Measurements from ENCODE around the gene BBS1.

The BBS1 gene

GRCh38 chr11:66498506-66498905, 11.9 kb upstream of the BBS1 start:
- DNase-seq (ENCODE audit: low read depth) = no peak
- TF ChIP-seq CTCF (conservative IDR thresholded peaks at IDR 0.05; ENCODE audit: low read length) = no peak
- H3K4me3 ChIP-seq (ENCODE audit: low read length) = no peak overlapping the region

DNA sequence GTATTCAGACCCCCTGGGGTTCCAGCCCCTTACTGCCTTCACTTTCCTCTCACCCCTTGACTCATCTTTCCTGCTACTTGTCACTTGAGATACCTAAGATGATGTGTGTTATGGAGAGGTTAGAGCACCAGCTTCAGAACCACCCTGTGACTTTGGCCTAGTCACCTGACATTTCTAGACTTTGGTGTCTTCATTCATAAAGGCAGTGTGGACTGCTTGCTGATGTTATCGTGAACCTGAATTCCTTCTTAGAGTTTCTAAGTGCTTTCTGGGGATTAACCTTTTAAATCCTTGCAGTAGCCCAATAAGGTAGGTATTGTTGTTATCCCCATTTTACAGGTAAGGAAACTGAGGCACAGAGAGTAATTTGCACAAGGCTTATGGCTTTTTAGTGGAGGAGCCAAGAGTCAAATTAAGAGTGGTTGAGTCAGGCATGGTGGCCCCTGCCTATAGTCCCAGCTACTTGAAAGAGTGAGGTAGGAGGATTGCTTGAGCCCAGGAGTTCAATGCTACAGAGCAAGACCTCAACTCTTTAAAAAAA, 5.1 kb upstream of the BBS1 start:
- no peak for TF ChIP-seq CTCF (conservative IDR thresholded peaks at IDR 0.05; ENCODE audit: low read length)
- H3K4me3 ChIP-seq (ENCODE audit: low read length) = no peak overlapping the region

DNA sequence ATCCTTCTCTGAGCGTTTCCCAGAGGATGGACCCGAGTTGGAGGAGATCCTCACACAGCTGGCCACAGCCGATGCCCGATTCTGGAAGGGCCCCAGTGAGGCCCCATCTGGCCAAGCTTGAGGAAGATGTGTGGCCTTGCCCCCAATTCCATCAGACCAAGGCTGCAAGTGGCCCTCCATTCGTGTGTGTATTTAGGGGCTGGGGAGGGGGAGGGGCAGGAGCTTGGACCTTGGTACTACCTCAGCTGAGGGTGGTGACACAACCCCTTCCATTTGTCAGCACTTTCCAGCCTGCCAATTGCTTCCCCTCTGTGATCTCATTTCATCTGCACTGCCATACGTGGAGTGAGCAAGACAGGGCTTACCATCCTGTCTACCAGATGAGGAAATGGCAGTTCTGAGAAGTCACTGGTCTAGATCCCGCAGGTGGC, 1.3 kb upstream of the BBS1 start:
- TF ChIP-seq CTCF (conservative IDR thresholded peaks at IDR 0.05; ENCODE audit: low read length) = no peak
- no peak overlapping the region for H3K4me3 ChIP-seq (ENCODE audit: low read length)
- DNase-seq (ENCODE audit: low read depth) = no peak

More for the DNA sequence above, 5.1 kb upstream of the BBS1 start:
- DNase-seq (ENCODE audit: low read depth) = no peak

DNA sequence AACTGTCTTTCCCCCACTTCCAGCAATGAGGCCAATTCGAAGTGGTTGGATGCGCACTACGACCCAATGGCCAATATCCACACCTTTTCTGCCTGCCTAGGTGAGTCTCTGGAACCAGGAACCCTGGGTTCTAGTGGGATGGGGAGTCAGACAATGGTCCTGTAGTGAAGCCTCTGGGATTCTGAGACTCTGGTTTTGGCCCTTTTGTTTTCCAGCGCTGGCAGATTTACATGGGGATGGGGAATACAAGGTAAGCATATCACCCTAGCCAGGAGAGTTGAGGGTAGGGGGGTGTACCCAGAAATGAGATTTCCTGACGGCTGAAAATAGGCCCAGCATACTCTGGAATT, 530 bp downstream of the BBS1 start:
- TF ChIP-seq CTCF (conservative IDR thresholded peaks at IDR 0.05; ENCODE audit: low read length) = no peak
- no peak for DNase-seq (ENCODE audit: low read depth)
- H3K4me3 ChIP-seq (ENCODE audit: low read length) = peak overlapping the region; percentile 97

DNA sequence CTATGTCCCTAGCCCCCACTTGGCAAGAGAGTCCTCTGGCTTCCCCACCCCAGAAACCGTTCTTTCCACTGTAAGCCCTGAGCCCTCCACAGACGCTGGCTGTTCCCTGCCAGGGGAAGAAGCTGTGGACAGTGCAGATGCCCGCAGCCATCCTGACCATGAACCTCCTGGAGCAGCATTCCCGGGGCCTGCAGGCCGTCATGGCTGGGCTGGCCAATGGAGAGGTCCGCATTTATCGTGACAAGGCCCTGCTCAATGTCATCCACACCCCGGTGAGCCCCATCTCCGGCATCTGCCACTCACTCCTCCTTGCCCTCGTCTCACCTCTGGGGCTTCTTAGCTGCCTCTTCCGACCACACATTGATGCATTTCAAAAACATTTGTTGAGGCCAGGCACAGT, 13.2 kb downstream of the BBS1 start:
- H3K4me3 ChIP-seq (ENCODE audit: low read length) = no peak overlapping the region
- no peak for DNase-seq (ENCODE audit: low read depth)
- no peak for TF ChIP-seq CTCF (conservative IDR thresholded peaks at IDR 0.05; ENCODE audit: low read length)

DNA sequence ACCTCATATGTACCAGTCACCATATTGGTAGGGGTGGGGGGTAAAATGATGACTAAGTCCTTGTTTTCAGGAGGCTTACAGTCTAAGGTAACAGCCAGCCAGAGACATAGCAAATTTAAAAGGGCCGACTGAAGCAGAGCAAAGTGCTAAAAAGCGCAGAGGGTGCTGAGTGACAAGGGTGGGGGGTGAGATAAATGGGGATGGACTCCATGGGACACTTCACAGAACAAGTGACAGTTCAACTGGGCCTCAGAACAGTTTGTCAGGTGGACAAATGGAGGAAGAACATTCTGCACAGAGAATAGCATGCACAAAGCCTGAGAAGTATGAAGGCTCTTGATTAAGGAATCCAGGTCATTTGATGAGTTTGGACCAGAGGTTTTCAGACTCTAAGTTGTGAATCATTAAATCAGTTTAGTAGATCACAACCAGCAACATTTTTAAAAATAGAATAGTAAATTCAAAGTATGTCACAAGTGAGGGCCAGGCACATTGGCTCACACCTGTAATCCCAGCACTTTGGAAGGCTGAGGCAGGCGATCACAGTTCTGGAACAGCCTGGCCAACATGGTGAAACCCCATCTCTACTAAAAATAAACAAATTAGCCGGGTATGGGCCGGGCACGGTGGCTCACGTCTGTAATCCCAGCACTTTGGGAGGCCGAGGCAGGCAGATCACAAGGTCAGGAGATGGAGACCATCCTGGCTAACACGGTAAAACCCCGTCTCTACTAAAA, 14.0 kb downstream of the BBS1 start:
- no peak for DNase-seq (ENCODE audit: low read depth)
- no peak overlapping the region for H3K4me3 ChIP-seq (ENCODE audit: low read length)
- no peak for TF ChIP-seq CTCF (conservative IDR thresholded peaks at IDR 0.05; ENCODE audit: low read length)

- no peak for TF ChIP-seq CTCF (conservative IDR thresholded peaks at IDR 0.05; ENCODE audit: low read length)
- DNase-seq (ENCODE audit: low read depth) = no peak
- no peak overlapping the region for H3K4me3 ChIP-seq (ENCODE audit: low read length)
Measured at GRCh38 chr11:66529069-66529468, 18.6 kb downstream of the BBS1 start.

Data from AG10803 (cell line).